ENCODE measurements around the gene RHOA.

- TF ChIP-seq POLR2A (IDR thresholded peaks at IDR 0.05; ENCODE audit: low read depth, low read length): no peak; the same call in 1 of the 2 replicates
- TF ChIP-seq TAF1 (IDR thresholded peaks at IDR 0.05; ENCODE audit: borderline replicate concordance, low read depth, low read length): no peak
These were observed 1.6 kb upstream of the RHOA start for GRCh38 chr3:49413338-49413734.

Data from GM12892 (cell line).